ENCODE data around the gene TINCR. TPM values are rescaled to one million over a fixed set of nuclear protein-coding genes. Genes with fewer than 3 reads are reported as not detected.
A peak's percentile ranks its signal among the peaks of the same experiment; 100 is the strongest.

The TINCR gene
- 0.34 and 0.90 TPM in 2 replicates for total RNA-seq (2021)
- percentile 29 among the genes with signal in this experiment for Bru-seq, nascent RNA
- percentile 28 among the genes with signal in this experiment for BruChase-seq, experiment 1, labeled RNA remaining after a 2-hour chase
- percentile 39 among the genes with signal in this experiment for BruChase-seq, experiment 2, labeled RNA remaining after a 6-hour chase
- long read RNA-seq: 0 reads

DNA sequence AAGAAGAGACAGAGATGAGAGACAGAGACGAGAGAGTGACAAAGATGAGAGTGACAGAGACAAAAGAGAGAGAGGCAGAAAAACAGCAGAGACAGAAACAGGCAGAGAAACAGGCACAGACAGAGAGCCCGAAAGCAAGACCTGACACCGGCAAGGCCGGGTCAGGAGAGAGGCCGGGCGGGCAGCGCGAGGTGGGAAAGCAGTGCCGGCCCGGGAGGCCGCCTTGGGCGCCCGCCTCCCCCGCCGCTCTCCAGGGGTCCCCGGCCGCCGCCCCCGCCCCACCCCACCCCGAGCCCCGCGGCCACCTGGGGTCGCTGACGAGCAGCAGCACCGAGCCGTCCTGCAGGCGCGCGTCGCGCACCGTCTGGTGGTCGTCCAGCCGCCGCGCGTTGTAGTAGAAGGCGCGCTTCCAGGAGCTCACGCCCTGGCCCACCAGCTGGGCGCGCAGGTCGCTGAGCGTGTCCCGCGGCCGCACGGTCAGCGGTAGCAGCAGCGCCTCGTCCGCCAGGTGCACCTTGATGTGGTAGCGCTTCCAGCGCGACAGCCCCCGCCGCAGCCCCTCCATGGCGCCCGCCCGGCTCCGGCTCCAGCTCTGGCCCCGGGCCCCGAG is at the start of gene TINCR:
TSS of gene TINCR (minus strand) at position 594 of the 610 bp plus-strand sequence.
- H3K27me3 ChIP-seq (replicated peaks; ENCODE audit: insufficient read depth, low read depth, low read length, poor library complexity): peaks cover 7% of the 10 kb centered on the region
- BruUV-seq (replicated peaks): no TSS peak
- no peaks in the 10 kb centered on the region for H3K9me3 ChIP-seq (ENCODE audit: low read depth, low read length, poor library complexity, severe bottlenecking)
- intact Hi-C loops (cut with micrococcal nuclease; ENCODE audit: unreplicated experiment): no loop called here
- TF ChIP-seq EZH2 (IDR thresholded peaks at IDR 0.05; ENCODE audit: borderline replicate concordance, low read depth, low read length, poor library complexity, severe bottlenecking): no peak
- TF ChIP-seq, protein P1, sequence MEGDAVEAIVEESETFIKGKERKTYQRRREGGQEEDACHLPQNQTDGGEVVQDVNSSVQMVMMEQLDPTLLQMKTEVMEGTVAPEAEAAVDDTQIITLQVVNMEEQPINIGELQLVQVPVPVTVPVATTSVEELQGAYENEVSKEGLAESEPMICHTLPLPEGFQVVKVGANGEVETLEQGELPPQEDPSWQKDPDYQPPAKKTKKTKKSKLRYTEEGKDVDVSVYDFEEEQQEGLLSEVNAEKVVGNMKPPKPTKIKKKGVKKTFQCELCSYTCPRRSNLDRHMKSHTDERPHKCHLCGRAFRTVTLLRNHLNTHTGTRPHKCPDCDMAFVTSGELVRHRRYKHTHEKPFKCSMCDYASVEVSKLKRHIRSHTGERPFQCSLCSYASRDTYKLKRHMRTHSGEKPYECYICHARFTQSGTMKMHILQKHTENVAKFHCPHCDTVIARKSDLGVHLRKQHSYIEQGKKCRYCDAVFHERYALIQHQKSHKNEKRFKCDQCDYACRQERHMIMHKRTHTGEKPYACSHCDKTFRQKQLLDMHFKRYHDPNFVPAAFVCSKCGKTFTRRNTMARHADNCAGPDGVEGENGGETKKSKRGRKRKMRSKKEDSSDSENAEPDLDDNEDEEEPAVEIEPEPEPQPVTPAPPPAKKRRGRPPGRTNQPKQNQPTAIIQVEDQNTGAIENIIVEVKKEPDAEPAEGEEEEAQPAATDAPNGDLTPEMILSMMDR (conservative IDR thresholded peaks at IDR 0.05; ENCODE audit: low read depth, low read length): peak; percentile 30; the same call in 1 of the 2 replicates
- H3K27ac ChIP-seq (ENCODE audit: low read depth, low read length, poor library complexity, severe bottlenecking): no peak within 1 kb of the TSS
- peak; percentile 57 for DNase-seq (ENCODE audit: low spot score)
- no peaks in the 10 kb centered on the region for H3K4me1 ChIP-seq (ENCODE audit: insufficient read depth, low read length, poor library complexity, severe bottlenecking)
- H3K4me3 ChIP-seq (ENCODE audit: low read depth, low read length, poor library complexity, severe bottlenecking): peak within 1 kb of the TSS; percentile 31
- ChIA-PET CTCF (interaction anchor here (0.6 kb wide), 1 partner anchor 120 kb away, joined by 4 read pairs; no protein-coding TSS in a partner anchor), POLR2A (ENCODE audit: low non-redundant PET) (no interaction called here)
- no peaks in the 10 kb centered on the region for H3K36me3 ChIP-seq (ENCODE audit: insufficient read depth, low read length, poor library complexity, severe bottlenecking)

DNA sequence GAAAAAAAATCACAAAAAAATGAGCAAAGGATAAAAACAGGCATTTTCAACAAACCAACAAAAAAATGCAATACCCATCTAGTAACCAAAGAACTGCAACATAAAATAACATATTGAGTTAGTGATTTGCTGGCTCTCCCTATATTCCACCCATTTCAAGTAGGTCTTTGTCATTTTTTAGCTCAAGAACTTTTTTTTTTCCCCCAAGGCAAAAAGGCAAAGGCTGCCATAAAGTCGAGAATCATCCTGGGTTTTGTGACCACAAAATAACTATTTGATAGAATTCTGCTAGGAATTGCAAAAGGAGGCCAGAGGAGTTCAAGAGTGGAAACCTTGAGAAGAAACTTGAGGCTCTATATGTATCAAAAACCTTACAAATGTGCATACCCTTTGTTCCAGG is 49.3 kb upstream of the TINCR start:
- no peak overlapping the region for H3K27ac ChIP-seq (ENCODE audit: low read depth, low read length, poor library complexity, severe bottlenecking)
- TF ChIP-seq, protein P1 (conservative IDR thresholded peaks at IDR 0.05; ENCODE audit: low read depth, low read length): no peak
- TF ChIP-seq EZH2 (IDR thresholded peaks at IDR 0.05; ENCODE audit: borderline replicate concordance, low read depth, low read length, poor library complexity, severe bottlenecking): no peak
- DNase-seq (ENCODE audit: low spot score): no peak
- no peaks in the 10 kb centered on the region for H3K9me3 ChIP-seq (ENCODE audit: low read depth, low read length, poor library complexity, severe bottlenecking)
- intact Hi-C loops (cut with micrococcal nuclease; ENCODE audit: unreplicated experiment): no loop called here
- CTCF ChIA-PET: no interaction called here
- H3K36me3 ChIP-seq (ENCODE audit: insufficient read depth, low read length, poor library complexity, severe bottlenecking): peaks cover 88% of the 10 kb centered on the region
- no TSS peak for BruUV-seq (replicated peaks)
- no peaks in the 10 kb centered on the region for H3K27me3 ChIP-seq (replicated peaks; ENCODE audit: insufficient read depth, low read depth, low read length, poor library complexity)
- H3K4me3 ChIP-seq (ENCODE audit: low read depth, low read length, poor library complexity, severe bottlenecking): no peak overlapping the region
- H3K4me1 ChIP-seq (ENCODE audit: insufficient read depth, low read length, poor library complexity, severe bottlenecking): peaks cover 14% of the 10 kb centered on the region
- POLR2A ChIA-PET (ENCODE audit: low non-redundant PET): interaction anchor here (0.6 kb wide), 1 partner anchor 212 kb away, joined by 3 read pairs; no protein-coding TSS in a partner anchor

DNA sequence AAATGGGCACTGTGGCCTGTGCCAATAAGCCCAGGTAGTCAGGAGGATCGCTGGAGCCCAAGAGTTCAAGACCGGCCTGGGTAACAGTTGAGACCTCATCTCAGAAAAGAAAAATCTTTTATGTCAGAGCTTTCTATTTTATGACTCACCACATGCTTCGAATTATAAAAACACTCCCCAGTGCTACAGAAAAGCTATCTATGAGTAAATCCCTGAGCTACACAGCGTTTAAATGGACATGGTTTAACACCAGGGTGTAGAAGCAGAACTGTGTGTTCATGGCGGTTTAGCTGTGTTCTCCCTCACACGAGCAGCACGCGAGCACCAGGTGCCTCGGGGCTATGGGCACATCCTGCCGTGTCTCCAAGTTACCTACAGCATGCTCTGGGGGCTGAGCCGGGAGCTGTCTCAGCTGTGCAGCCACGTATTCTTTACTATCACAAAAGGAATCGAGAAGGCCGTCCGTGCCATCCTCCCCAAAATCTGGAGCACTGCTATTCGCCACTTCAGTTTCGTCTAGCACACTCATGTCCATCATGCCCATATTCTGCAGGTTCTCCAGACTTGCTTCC is 48.1 kb upstream of the TINCR start:
- no peak overlapping the region for H3K4me3 ChIP-seq (ENCODE audit: low read depth, low read length, poor library complexity, severe bottlenecking)
- DNase-seq (ENCODE audit: low spot score): no peak
- H3K9me3 ChIP-seq (ENCODE audit: low read depth, low read length, poor library complexity, severe bottlenecking): no peaks in the 10 kb centered on the region
- H3K36me3 ChIP-seq (ENCODE audit: insufficient read depth, low read length, poor library complexity, severe bottlenecking): peaks cover 92% of the 10 kb centered on the region
- CTCF ChIA-PET: no interaction called here
- intact Hi-C loops (cut with micrococcal nuclease; ENCODE audit: unreplicated experiment): no loop called here
- TF ChIP-seq EZH2 (IDR thresholded peaks at IDR 0.05; ENCODE audit: borderline replicate concordance, low read depth, low read length, poor library complexity, severe bottlenecking): no peak
- TF ChIP-seq, protein P1 (conservative IDR thresholded peaks at IDR 0.05; ENCODE audit: low read depth, low read length): no peak
- H3K27ac ChIP-seq (ENCODE audit: low read depth, low read length, poor library complexity, severe bottlenecking): no peak overlapping the region
- POLR2A ChIA-PET (ENCODE audit: low non-redundant PET): no interaction called here
- no peaks in the 10 kb centered on the region for H3K27me3 ChIP-seq (replicated peaks; ENCODE audit: insufficient read depth, low read depth, low read length, poor library complexity)
- BruUV-seq (replicated peaks): no TSS peak
- H3K4me1 ChIP-seq (ENCODE audit: insufficient read depth, low read length, poor library complexity, severe bottlenecking): peaks cover 8% of the 10 kb centered on the region
